ENCODE data around the gene METTL5. TPM values are rescaled to one million over a fixed set of nuclear protein-coding genes. Genes with fewer than 3 reads are reported as not detected.
"Not testable (repeated sequence)": the region's sequence is repeated elsewhere in the genome, so short reads cannot be mapped to it uniquely, and the experiment has no call there.

The METTL5 gene
- total RNA-seq, 1 experiment from 2014 or later, result 103 TPM

- H3K79me2 ChIP-seq (ENCODE audit: insufficient read depth, low read length), result peaks cover 49% of the 10 kb centered on the region
- intact Hi-C loops (cut with micrococcal nuclease); CTCF ChIA-PET; H2AFZ ChIP-seq (ENCODE audit: low read depth, low read length, poor library complexity, severe bottlenecking); BruUV-seq (replicated peaks); RAD21 ChIA-PET (ENCODE audit: low non-redundant PET in 1 of 2, low total read pairs in 2 of 2, uncharacterized antibody in 2 of 2, unreplicated experiment in 2 of 2); H3K9ac ChIP-seq (ENCODE audit: low read length); H3K36me3 ChIP-seq (ENCODE audit: control insufficient read depth in 1 of 2, insufficient read depth in 2 of 2, low read length in 2 of 2); H3K27ac ChIP-seq (ENCODE audit: low read depth, low read length); H3K4me3 ChIP-seq (replicated peaks in 1 of 2; ENCODE audit: low read depth in 1 of 2, low read length in 2 of 2); H3K4me2 ChIP-seq (ENCODE audit: low read length); POLR2A ChIA-PET; H3K9me3 ChIP-seq (ENCODE audit: control insufficient read depth in 1 of 2, insufficient read depth in 1 of 2, low read depth in 1 of 2, low read length in 2 of 2); H3K9me2 ChIP-seq (ENCODE audit: insufficient read depth); DNase-seq (ENCODE audit: low read depth, low spot score); ATAC-seq; H3K27me3 ChIP-seq (ENCODE audit: insufficient read depth, low read length); H3K4me1 ChIP-seq (ENCODE audit: control insufficient read depth in 1 of 2, insufficient read depth in 2 of 2, low read length in 2 of 2); H4K20me1 ChIP-seq (ENCODE audit: insufficient read depth): not testable (repeated sequence)
Measured at GRCh38 chr2:169841625-169842024, 16.9 kb upstream of the METTL5 start.

GRCh38 chr2:169840747-169841142 is 16.0 kb upstream of the METTL5 start:
- H3K27ac ChIP-seq (ENCODE audit: low read depth, low read length), result no peak overlapping the region
- CTCF ChIA-PET, result no interaction called here
- TF ChIP-seq REST (IDR thresholded peaks at IDR 0.05; ENCODE audit: low read depth) (no peak), ZFX (IDR thresholded peaks at IDR 0.05) (no peak), POLR2A (IDR thresholded peaks at IDR 0.05; ENCODE audit: borderline replicate concordance, extremely low read depth, insufficient read depth, insufficient read length) (no peak), SP1 (IDR thresholded peaks at IDR 0.05; ENCODE audit: low read depth) (no peak), TCF7L2 (IDR thresholded peaks at IDR 0.05; ENCODE audit: borderline replicate concordance, extremely low read depth, insufficient read depth, insufficient read length) (no peak), ELF1 (IDR thresholded peaks at IDR 0.05; ENCODE audit: borderline replicate concordance, low read depth) (no peak), ZNF274 (IDR thresholded peaks at IDR 0.05; ENCODE audit: low read depth, low read length) (no peak), FOSL1 (IDR thresholded peaks at IDR 0.05; ENCODE audit: low read depth) (no peak), SIN3A (IDR thresholded peaks at IDR 0.05; ENCODE audit: low read depth) (no peak), POLR2AphosphoS5 (IDR thresholded peaks at IDR 0.05; ENCODE audit: low read depth, low read length) (no peak)
- TF ChIP-seq, protein P1, sequence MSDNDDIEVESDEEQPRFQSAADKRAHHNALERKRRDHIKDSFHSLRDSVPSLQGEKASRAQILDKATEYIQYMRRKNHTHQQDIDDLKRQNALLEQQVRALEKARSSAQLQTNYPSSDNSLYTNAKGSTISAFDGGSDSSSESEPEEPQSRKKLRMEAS (IDR thresholded peaks at IDR 0.05), result no peak
- TF ChIP-seq, protein P2, sequence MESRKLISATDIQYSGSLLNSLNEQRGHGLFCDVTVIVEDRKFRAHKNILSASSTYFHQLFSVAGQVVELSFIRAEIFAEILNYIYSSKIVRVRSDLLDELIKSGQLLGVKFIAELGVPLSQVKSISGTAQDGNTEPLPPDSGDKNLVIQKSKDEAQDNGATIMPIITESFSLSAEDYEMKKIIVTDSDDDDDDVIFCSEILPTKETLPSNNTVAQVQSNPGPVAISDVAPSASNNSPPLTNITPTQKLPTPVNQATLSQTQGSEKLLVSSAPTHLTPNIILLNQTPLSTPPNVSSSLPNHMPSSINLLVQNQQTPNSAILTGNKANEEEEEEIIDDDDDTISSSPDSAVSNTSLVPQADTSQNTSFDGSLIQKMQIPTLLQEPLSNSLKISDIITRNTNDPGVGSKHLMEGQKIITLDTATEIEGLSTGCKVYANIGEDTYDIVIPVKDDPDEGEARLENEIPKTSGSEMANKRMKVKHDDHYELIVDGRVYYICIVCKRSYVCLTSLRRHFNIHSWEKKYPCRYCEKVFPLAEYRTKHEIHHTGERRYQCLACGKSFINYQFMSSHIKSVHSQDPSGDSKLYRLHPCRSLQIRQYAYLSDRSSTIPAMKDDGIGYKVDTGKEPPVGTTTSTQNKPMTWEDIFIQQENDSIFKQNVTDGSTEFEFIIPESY (IDR thresholded peaks at IDR 0.05; ENCODE audit: extremely low read depth, insufficient replicate concordance, low read length), result no peak
- H2AFZ ChIP-seq (ENCODE audit: low read depth, low read length, poor library complexity, severe bottlenecking), result no peak overlapping the region
- H3K9ac ChIP-seq (ENCODE audit: low read length), result no peak overlapping the region
- H4K20me1 ChIP-seq (ENCODE audit: insufficient read depth), result no peaks in the 10 kb centered on the region
- no TSS peak for BruUV-seq (replicated peaks)
- intact Hi-C loops (cut with micrococcal nuclease), result no loop called here
- no peaks in the 10 kb centered on the region for H3K27me3 ChIP-seq (ENCODE audit: insufficient read depth, low read length)
- H3K79me2 ChIP-seq (ENCODE audit: insufficient read depth, low read length), result peaks cover 50% of the 10 kb centered on the region
- POLR2A ChIA-PET, result no interaction called here
- no peaks in the 10 kb centered on the region; a peak in 1 of 4 replicates for H3K4me1 ChIP-seq (ENCODE audit: control insufficient read depth in 1 of 2, insufficient read depth in 2 of 2, low read length in 2 of 2)
- ATAC-seq (no peak), DNase-seq (ENCODE audit: low read depth, low spot score) (no peak)
- H3K4me3 ChIP-seq (replicated peaks in 1 of 2; ENCODE audit: low read depth in 1 of 2, low read length in 2 of 2), result no peak overlapping the region
- H3K9me3 ChIP-seq (ENCODE audit: control insufficient read depth in 1 of 2, insufficient read depth in 1 of 2, low read depth in 1 of 2, low read length in 2 of 2), result no peaks in the 10 kb centered on the region
- H3K36me3 ChIP-seq (ENCODE audit: control insufficient read depth in 1 of 2, insufficient read depth in 2 of 2, low read length in 2 of 2), result no peaks in the 10 kb centered on the region
- H3K4me2 ChIP-seq (ENCODE audit: low read length), result no peak overlapping the region
- RAD21 ChIA-PET (ENCODE audit: low non-redundant PET in 1 of 2, low total read pairs in 2 of 2, uncharacterized antibody in 2 of 2, unreplicated experiment in 2 of 2), result no interaction called here
- no peaks in the 10 kb centered on the region for H3K9me2 ChIP-seq (ENCODE audit: insufficient read depth)
